ENCODE results near the gene PARPBP. TPM values are rescaled to one million over a fixed set of nuclear protein-coding genes. Genes with fewer than 3 reads are reported as not detected.
"Not testable (repeated sequence)": the region's sequence is repeated elsewhere in the genome, so short reads cannot be mapped to it uniquely, and the experiment has no call there.

PARPBP gene
- total and polyA plus RNA-seq, 2 experiments from 2014 or later = 37.3 to 44.8 TPM

GRCh38 chr12:102119674-102120563 is at the start of gene PARPBP, which contains the start of gene NUP37 (continued):
- TF ChIP-seq REST (IDR thresholded peaks at IDR 0.05; ENCODE audit: unreplicated experiment) = no peak
- TF ChIP-seq ZNF331 (CRISPR knock-in tag; IDR thresholded peaks at IDR 0.05; ENCODE audit: low read depth) = no peak
- TF ChIP-seq EZH2phosphoT487 (IDR thresholded peaks at IDR 0.05; ENCODE audit: unreplicated experiment) = no peak

- H3K36me3 Mint-ChIP-seq (ENCODE audit: low read depth); H3K4me2 ChIP-seq; H3K4me1 ChIP-seq (ENCODE audit: insufficient read depth); H3K9me3 Mint-ChIP-seq; H3K27ac Mint-ChIP-seq; ATAC-seq; H3K4me3 Mint-ChIP-seq; H3K27me3 Mint-ChIP-seq (ENCODE audit: insufficient read depth, low read depth, poor library complexity); H3K27ac ChIP-seq (ENCODE audit: low read depth); H3K4me1 Mint-ChIP-seq; H4K20me1 ChIP-seq (replicated peaks; ENCODE audit: insufficient read depth); H3K27me3 ChIP-seq (ENCODE audit: insufficient read depth); H3F3A ChIP-seq (replicated peaks; ENCODE audit: low read depth); H2AFZ ChIP-seq; DNase-seq (ENCODE audit: low spot score); H3K79me2 ChIP-seq (replicated peaks; ENCODE audit: insufficient read depth); H3K9me2 ChIP-seq (ENCODE audit: insufficient read depth); H3K4me3 ChIP-seq: not testable (repeated sequence)
- peaks cover 18% of the 10 kb centered on the region; the same call in 1 of the 2 replicates for H3K36me3 ChIP-seq (ENCODE audit: insufficient read depth)
Observed at GRCh38 chr12:102072092-102072491, 47.9 kb upstream of the PARPBP start.

GRCh38 chr12:102080842-102081241 is 39.1 kb upstream of the PARPBP start:
- peaks cover 20% of the 10 kb centered on the region for H3K36me3 ChIP-seq (ENCODE audit: insufficient read depth)
- no peak overlapping the region for H3K4me3 ChIP-seq
- no peak overlapping the region for H3K4me2 ChIP-seq
- H3F3A ChIP-seq (replicated peaks; ENCODE audit: low read depth) = no peaks in the 10 kb centered on the region
- no peaks in the 10 kb centered on the region; the same call in 1 of the 2 replicates for H4K20me1 ChIP-seq (replicated peaks; ENCODE audit: insufficient read depth)
- no peaks in the 10 kb centered on the region for H3K4me1 ChIP-seq (ENCODE audit: insufficient read depth)
- no peaks in the 10 kb centered on the region for H3K79me2 ChIP-seq (replicated peaks; ENCODE audit: insufficient read depth)
- H3K27ac Mint-ChIP-seq = no peak overlapping the region
- H3K4me3 Mint-ChIP-seq = no peak overlapping the region
- no peaks in the 10 kb centered on the region for H3K4me1 Mint-ChIP-seq
- H3K36me3 Mint-ChIP-seq (ENCODE audit: low read depth) = peaks cover 38% of the 10 kb centered on the region
- H3K27me3 Mint-ChIP-seq (ENCODE audit: insufficient read depth, low read depth, poor library complexity) = no peaks in the 10 kb centered on the region
- H3K9me2 ChIP-seq (ENCODE audit: insufficient read depth) = no peaks in the 10 kb centered on the region
- H2AFZ ChIP-seq = no peak overlapping the region
- ATAC-seq (no peak), DNase-seq (ENCODE audit: low spot score) (no peak)
- no peaks in the 10 kb centered on the region for H3K9me3 Mint-ChIP-seq
- no peaks in the 10 kb centered on the region for H3K27me3 ChIP-seq (ENCODE audit: insufficient read depth)
- H3K27ac ChIP-seq (ENCODE audit: low read depth) = no peak overlapping the region
- TF ChIP-seq ZNF331 (CRISPR knock-in tag; IDR thresholded peaks at IDR 0.05; ENCODE audit: low read depth) = no peak
- TF ChIP-seq REST (IDR thresholded peaks at IDR 0.05; ENCODE audit: unreplicated experiment) = no peak
- no peak for TF ChIP-seq EZH2 (IDR thresholded peaks at IDR 0.05; ENCODE audit: low read depth, unreplicated experiment)
- TF ChIP-seq POLR2AphosphoS5 (IDR thresholded peaks at IDR 0.05; ENCODE audit: low read depth) = no peak
- no peak for TF ChIP-seq ETS1 (IDR thresholded peaks at IDR 0.05)
- no peak for TF ChIP-seq NANOG (IDR thresholded peaks at IDR 0.05; ENCODE audit: borderline replicate concordance)
- no peak for TF ChIP-seq STAT1 (IDR thresholded peaks at IDR 0.05; ENCODE audit: unreplicated experiment)

All from GM23338 (cell line).